K562 (cell line): ENCODE measurements around the gene RPH3AL. TPM values are rescaled to one million over a fixed set of nuclear protein-coding genes. Genes with fewer than 3 reads are reported as not detected.

ENCODE experiments used
- ATAC-seq: fragments of 200-7000 bp; cut with Tn5 transposase; 3 replicates; pipeline ENCODE4 v1.9.1; 2020; ENCODE audit warnings: moderate library complexity
- BruUV-seq: library from RNA; stranded (reverse); fragments of 400-500 nt; replicated peaks from 2 replicates; lab custom pipeline; 2021; lab: Mats Ljungman, UMichigan
- CTCF ChIA-PET: fragments of 300-600 bp; formaldehyde crosslinking; extraction: SDS; loops from one replicate; lab custom pipeline; 2021; ENCODE audit warnings: low intra/inter-chr PET ratio; lab: Yijun Ruan, JAX
- POLR2A ChIA-PET: fragments of 300-600, 350-650 bp; sonication (Branson Sonifier 250); formaldehyde crosslinking; extraction: SDS; loops from one replicate; lab custom pipeline; 2021; ENCODE audit warnings: antibody characterized with exemption, inconsistent platforms; lab: Yijun Ruan, JAX
- DNase-seq, 4 experiments: peaks; one replicate each; pipeline versions ENCODE4 v3.0.0 to v3.0.0-alpha.2; 2011 to 2018; ENCODE audit warnings: low spot score in 3 of 4, mixed read lengths in 3 of 4; ENCODE audit errors: extremely low read depth in 1 of 4
- FAIRE-seq: peaks from 2 replicates; lab custom pipeline; 2011; peaks lifted over from hg19 to GRCh38; lab: Jason Lieb, UNC
- H2AFZ ChIP-seq: 2 replicates; pipeline ENCODE4 v1.6.0; 2011; ENCODE audit warnings: low read depth, low read length, control low read depth, inconsistent platforms
- H3K27ac ChIP-seq: fragments of 200-600 bp; 3 replicates; pipeline ENCODE4 v1.8.0; 2011; ENCODE audit warnings: low read depth, mild to moderate bottlenecking, control low read depth, inconsistent platforms, low read length, moderate library complexity, mixed read lengths; ENCODE audit errors: extremely low read depth
- H3K27me3 ChIP-seq, 2 experiments: fragments of 300-600 bp in 1 of 2; 2 replicates in 1 of 2; 3 replicates in 1 of 2; pipeline versions ENCODE4 v1.6.0 to v1.8.0; 2011; ENCODE audit warnings: inconsistent platforms in 2 of 2, low read length in 2 of 2, mild to moderate bottlenecking in 1 of 2, mixed read lengths in 1 of 2, moderate library complexity in 1 of 2; ENCODE audit not compliant: control insufficient read depth in 2 of 2, insufficient read depth in 2 of 2
- H3K36me3 ChIP-seq: fragments of 300-600 bp; 3 replicates; pipeline ENCODE4 v1.8.0; 2011; ENCODE audit warnings: mild to moderate bottlenecking, low read length, inconsistent platforms; ENCODE audit not compliant: control insufficient read depth, insufficient read depth
- H3K4me1 ChIP-seq, 2 experiments: fragments of 200-600 bp in 1 of 2; replicated peaks in 1 of 2; 2 replicates in 1 of 2; 3 replicates in 1 of 2; pipeline versions ENCODE4 v1.5.1 to v1.8.0; 2011; ENCODE audit warnings: inconsistent platforms in 2 of 2, low read length in 2 of 2, mild to moderate bottlenecking in 1 of 2, mixed read lengths in 1 of 2, moderate library complexity in 1 of 2; ENCODE audit not compliant: control insufficient read depth in 2 of 2, insufficient read depth in 2 of 2
- H3K4me2 ChIP-seq: 2 replicates; pipeline ENCODE4 v1.6.1; 2011; ENCODE audit warnings: low read length, control low read depth, inconsistent platforms, mixed read lengths; ENCODE audit not compliant: insufficient read depth
- H3K4me3 ChIP-seq: fragments of 200-600 bp; sonication (generic), shearing (Covaris generic); 2 replicates; pipeline ENCODE4 v1.5.1; 2016; ENCODE audit warnings: control low read depth, inconsistent platforms
- H3K79me2 ChIP-seq: fragments of 200-600 bp; 3 replicates; pipeline ENCODE4 v1.8.0; 2011; ENCODE audit warnings: low read length, inconsistent platforms; ENCODE audit not compliant: control insufficient read depth, insufficient read depth
- H3K9ac ChIP-seq, 2 experiments: 2 replicates each; pipeline versions ENCODE4 v1.6.0 to v1.6.1; 2011; ENCODE audit warnings: low read depth in 2 of 2, low read length in 2 of 2, control low read depth in 1 of 2, inconsistent platforms in 1 of 2, mild to moderate bottlenecking in 1 of 2, mixed read lengths in 1 of 2; ENCODE audit not compliant: insufficient read depth in 1 of 2
- H3K9me1 ChIP-seq: one replicate; pipeline ENCODE4 v1.6.0; 2011; ENCODE audit warnings: inconsistent platforms, mild to moderate bottlenecking, low read length, moderate library complexity; ENCODE audit not compliant: control insufficient read depth, insufficient read depth
- H3K9me3 ChIP-seq: replicated peaks from 2 replicates; pipeline ENCODE4 v1.5.1; 2011; ENCODE audit warnings: low read depth, low read length, inconsistent platforms; ENCODE audit not compliant: control insufficient read depth, insufficient read depth
- H4K20me1 ChIP-seq: replicated peaks from 2 replicates; pipeline ENCODE4 v1.6.1; 2011; ENCODE audit warnings: low read length, inconsistent platforms, mixed read lengths; ENCODE audit not compliant: control insufficient read depth, insufficient read depth
- CEBPB ChIP-seq: fragments of 450-650 bp; IDR thresholded peaks from 2 replicates; pipeline ENCODE4 v1.6.1; 2016; ENCODE audit warnings: missing genetic modification characterization, missing compliant biosample characterization
- CEBPG ChIP-seq, 3 experiments: fragments of 200-800 bp in 1 of 3; sonication (Bioruptor generic) in 1 of 3; sonication (generic) in 1 of 3; formaldehyde crosslinking in 1 of 3; IDR thresholded peaks in 2 of 3; conservative IDR thresholded peaks in 1 of 3; 2 replicates each; pipeline versions ENCODE4 v1.6.1 to v1.8.0; 2016 to 2022; ENCODE audit warnings: missing compliant biosample characterization in 2 of 3, missing genetic modification characterization in 2 of 3, mild to moderate bottlenecking in 1 of 3, missing genetic modification reagents in 1 of 3
- HNRNPLL ChIP-seq: fragments of 200-400 bp; formaldehyde crosslinking; IDR thresholded peaks from 2 replicates; pipeline ENCODE4 v1.6.1; 2017; ENCODE audit warnings: low read length, low read depth, mild to moderate bottlenecking; ENCODE audit not compliant: poor library complexity, severe bottlenecking
- PURB ChIP-seq: sonication (generic); formaldehyde crosslinking; IDR thresholded peaks from 2 replicates; pipeline ENCODE4 v1.9.0; 2021; ENCODE audit warnings: low read depth, mild to moderate bottlenecking, missing genetic modification reagents
- ZNF197 ChIP-seq: fragments of 200-800 bp; sonication (Bioruptor generic); IDR thresholded peaks from 2 replicates; pipeline ENCODE4 v1.6.1; 2016; ENCODE audit warnings: low read depth, missing genetic modification characterization, missing compliant biosample characterization
- whole genome bisulfite sequencing: fragments of 100-300 bp; shearing (Covaris generic); methylation state at CpG from one replicate; pipeline ENCODE4 v1.1.6; 2016; ENCODE audit warnings: low coverage, mixed read lengths; ENCODE audit not compliant: insufficient coverage; ENCODE audit errors: missing lambda C conversion rate; 5-methylcytosine and 5-hydroxymethylcytosine counted together
- in situ Hi-C: fragments of 300-500 bp; cut with MboI; formaldehyde crosslinking; loops from 4 replicates; pipeline ENCODE4 v1.15.0; 2018; ENCODE audit warnings: inconsistent platforms, mixed read lengths
- intact Hi-C: fragments of 100-400 bp; cut with micrococcal nuclease; formaldehyde crosslinking; loops from 2 replicates; pipeline ENCODE4 v1.14.2; 2022
- polyA plus RNA-seq, 8 experiments: library from polyadenylated mRNA; depleted of rRNA in 4 of 8; stranded (reverse) in 5 of 8; unstranded in 3 of 8; fragments of >200 nt; fragmentation: Nextera tagmentation in 2 of 8; fragmentation: Illumina TruSeq in 1 of 8; extraction: Ambion mirVana in 2 of 8; extraction: Trizol in 1 of 8; gene quantifications; 2 replicates each; pipeline versions ENCODE4 v1.2.1 to v1.2.3, GENCODE V29; 2011 to 2014; ENCODE audit warnings: inconsistent platforms in 1 of 8, missing spikeins in 1 of 8
- total RNA-seq, 7 experiments: library from RNA; depleted of rRNA in 6 of 7; stranded (reverse); fragments of >200 nt in 6 of 7; fragmentation: Illumina TruSeq in 2 of 7; extraction: Trizol in 2 of 7; gene quantifications; 2 replicates each; pipeline versions ENCODE4 v1.2.1 to v1.2.3, GENCODE V29; 2011 to 2021; ENCODE audit warnings: low replicate concordance in 1 of 7
- TF ChIP-seq, protein P1 (sequence below), 2 experiments: fragments of 450-650 bp in 1 of 2; sonication (generic) in 1 of 2; formaldehyde crosslinking in 1 of 2; IDR thresholded peaks in 1 of 2; conservative IDR thresholded peaks in 1 of 2; 2 replicates each; pipeline versions ENCODE4 v1.6.1 to v1.8.1; 2016 to 2023; ENCODE audit warnings: mild to moderate bottlenecking in 2 of 2, moderate library complexity in 2 of 2, inconsistent platforms in 1 of 2, missing genetic modification reagents in 1 of 2

Gene RPH3AL
- total and polyA plus RNA-seq, 9 of the 15 experiments (the other 6 are each of a cell fraction or from before 2014, with no cell fraction given) = 0.18 to 1.7 (median 0.39) TPM

DNA sequence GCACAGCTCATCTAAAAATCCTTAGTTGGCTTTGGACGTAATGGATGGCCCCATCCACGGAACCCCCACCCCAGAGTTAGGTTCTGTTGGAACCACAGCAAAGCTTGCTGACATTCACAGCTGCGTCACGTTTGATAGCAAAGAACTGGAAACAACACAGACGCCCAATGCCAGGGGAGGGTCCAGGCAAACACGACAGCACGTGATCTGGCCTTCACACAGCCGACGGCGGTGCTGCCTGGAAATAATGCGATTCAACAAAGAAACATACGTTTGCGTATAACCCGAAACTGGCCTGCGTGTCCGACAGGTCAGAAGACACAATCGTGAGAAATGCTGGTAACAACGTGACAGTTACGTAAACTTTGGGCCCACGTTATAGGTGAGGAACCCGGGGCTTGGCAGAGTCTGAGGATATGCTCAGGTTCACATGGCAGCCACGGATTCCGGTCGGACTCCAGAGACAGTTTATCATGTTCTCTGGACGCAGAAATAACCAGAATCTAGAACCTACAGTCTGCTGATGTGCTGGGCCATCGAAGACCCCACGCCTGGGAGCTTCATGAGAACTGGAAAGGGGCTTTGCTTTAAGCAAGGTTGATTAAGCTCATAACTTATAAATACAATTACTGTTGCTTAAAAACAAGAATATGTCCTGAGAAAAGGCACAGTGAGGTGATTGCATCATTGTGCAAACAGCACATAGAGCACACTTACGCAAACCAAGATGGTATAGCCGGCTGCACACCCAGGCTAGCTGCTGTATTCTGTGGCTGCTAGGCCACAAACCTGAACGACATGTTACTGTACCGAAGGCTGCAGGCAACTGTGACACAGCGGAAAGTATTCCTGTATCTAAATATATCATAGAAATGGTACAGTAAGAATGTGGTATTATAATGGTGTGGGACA, 70.4 kb downstream of the RPH3AL start:
- BruUV-seq = no TSS peak
- no peak overlapping the region for H3K4me2 ChIP-seq
- no peak overlapping the region for H2AFZ ChIP-seq
- no peaks in the 10 kb centered on the region for H3K79me2 ChIP-seq
- in situ Hi-C loops (no loop called here), intact Hi-C loops (no loop called here)
- FAIRE-seq = no peak
- no peaks in the 10 kb centered on the region; the same call in 1 of the 2 replicates for H4K20me1 ChIP-seq
- WGBS = 8% methylated on average over 27 of the region's 32 CpGs
- no peak overlapping the region for H3K9ac ChIP-seq
- H3K36me3 ChIP-seq = no peaks in the 10 kb centered on the region
- no peaks in the 10 kb centered on the region for H3K4me1 ChIP-seq
- no peaks in the 10 kb centered on the region for H3K9me1 ChIP-seq
- peak; percentile 80 for TF ChIP-seq CEBPB (tag)
- 0 out of 2 replicates have a peak, but pooled peaks have one; percentile 16 for TF ChIP-seq CEBPG (CRISPR knock-in tag; IDR thresholded peaks at IDR 0.05)
- peak; percentile 82 to 85 for TF ChIP-seq CEBPG (tag; conservative IDR thresholded peaks at IDR 0.05 in 1 of 2, IDR thresholded peaks at IDR 0.05 in 1 of 2)
- peak; percentile 63 for TF ChIP-seq HNRNPLL
- no peak for TF ChIP-seq PURB (CRISPR knock-in tag)
- TF ChIP-seq, protein P1, sequence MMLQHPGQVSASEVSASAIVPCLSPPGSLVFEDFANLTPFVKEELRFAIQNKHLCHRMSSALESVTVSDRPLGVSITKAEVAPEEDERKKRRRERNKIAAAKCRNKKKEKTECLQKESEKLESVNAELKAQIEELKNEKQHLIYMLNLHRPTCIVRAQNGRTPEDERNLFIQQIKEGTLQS (IDR thresholded peaks at IDR 0.05) = peak; percentile 51; the same call in 1 of the 2 replicates
- TF ChIP-seq, protein P1 (CRISPR knock-in tag; conservative IDR thresholded peaks at IDR 0.05) = no peak
- no peak for TF ChIP-seq ZNF197 (CRISPR knock-in tag)
- TF ChIP-seq, all 486 proteins: peak for 4
- no peak overlapping the region for H3K27ac ChIP-seq
- DNase-seq (no peak), ATAC-seq (no peak)
- H3K27me3 ChIP-seq = peaks cover 4 to 59% of the 10 kb centered on the region in 2 experiments; a peak in 4 of 5 replicates
- H3K4me3 ChIP-seq = no peak overlapping the region
- no peaks in the 10 kb centered on the region for H3K9me3 ChIP-seq
- POLR2A ChIA-PET = interaction anchor here (0.7 kb wide), 1 partner anchor 31 kb away, joined by 3 read pairs; no protein-coding TSS in a partner anchor
- CTCF ChIA-PET = no interaction called here
